SK-N-SH treated with all-trans-retinoic acid at 6 μM for 48 hours (cell line): ENCODE measurements around the gene FBXO38.

ENCODE experiments used
- ATAC-seq: fragments of 200-7000 bp; cut with Tn5 transposase; 3 replicates; pipeline ENCODE4 v1.9.1; 2020; ENCODE audit warnings: mild to moderate bottlenecking, moderate library complexity
- ARNTL ChIP-seq: fragments of 450-650 bp; formaldehyde crosslinking; IDR thresholded peaks from 2 replicates; pipeline ENCODE4 v1.5.0; 2020; ENCODE audit warnings: low read depth, mild to moderate bottlenecking, moderate library complexity, borderline replicate concordance
- BACH2 ChIP-seq: fragments of 250-450 bp; sonication (Bioruptor Pico); IDR thresholded peaks from 2 replicates; pipeline ENCODE4 v1.9.0; 2021; ENCODE audit warnings: mild to moderate bottlenecking, borderline replicate concordance
- CREB5 ChIP-seq: fragments of 250-450 bp; sonication (Bioruptor Pico); IDR thresholded peaks from 2 replicates; pipeline ENCODE4 v1.5.1; 2020; ENCODE audit warnings: low read depth, mild to moderate bottlenecking, moderate library complexity
- CSDC2 ChIP-seq: fragments of 250-450 bp; sonication (Bioruptor Pico); IDR thresholded peaks from 2 replicates; pipeline ENCODE4 v1.5.0; 2020; ENCODE audit warnings: mild to moderate bottlenecking, moderate library complexity
- CSRNP3 ChIP-seq: fragments of 250-450 bp; sonication (Bioruptor Pico); IDR thresholded peaks from 2 replicates; pipeline ENCODE4 v1.5.1; 2021; ENCODE audit warnings: mild to moderate bottlenecking, moderate library complexity
- ESRRG ChIP-seq: fragments of 250-450 bp; sonication (Bioruptor Pico); IDR thresholded peaks from 2 replicates; pipeline ENCODE4 v1.6.1; 2021; ENCODE audit warnings: mild to moderate bottlenecking
- GLIS3 ChIP-seq: fragments of 250-450 bp; sonication (Bioruptor Pico); IDR thresholded peaks from 2 replicates; pipeline ENCODE4 v1.5.0; 2020; ENCODE audit warnings: mild to moderate bottlenecking, moderate library complexity
- ISL1 ChIP-seq: fragments of 250-450 bp; sonication (Bioruptor Pico); IDR thresholded peaks from 2 replicates; pipeline ENCODE4 v2.1.2; 2022; ENCODE audit warnings: mild to moderate bottlenecking, moderate library complexity
- PATZ1 ChIP-seq: fragments of 250-450 bp; sonication (Bioruptor Pico); IDR thresholded peaks from 2 replicates; pipeline ENCODE4 v1.8.0; 2020; ENCODE audit warnings: mild to moderate bottlenecking, moderate library complexity, borderline replicate concordance
- POU6F1 ChIP-seq: fragments of 250-450 bp; sonication (Bioruptor Pico); IDR thresholded peaks from 2 replicates; pipeline ENCODE4 v1.8.0; 2021; ENCODE audit warnings: low read depth, mild to moderate bottlenecking, moderate library complexity, borderline replicate concordance
- PPARA ChIP-seq: fragments of 250-450 bp; sonication (Bioruptor Pico); IDR thresholded peaks from 2 replicates; pipeline ENCODE4 v1.5.0; 2020; ENCODE audit warnings: mild to moderate bottlenecking, borderline replicate concordance
- RARB ChIP-seq: fragments of 250-450 bp; sonication (Bioruptor Pico); IDR thresholded peaks from 2 replicates; pipeline ENCODE4 v1.8.0; 2021; ENCODE audit warnings: mild to moderate bottlenecking, moderate library complexity
- SNAI2 ChIP-seq: fragments of 250-450 bp; sonication (Bioruptor Pico); IDR thresholded peaks from 2 replicates; pipeline ENCODE4 v1.5.0; 2020; ENCODE audit warnings: mild to moderate bottlenecking, moderate library complexity
- TCF4 ChIP-seq: fragments of 250-450 bp; sonication (Bioruptor Pico); IDR thresholded peaks from 2 replicates; pipeline ENCODE4 v1.8.0; 2021; ENCODE audit warnings: mild to moderate bottlenecking, moderate library complexity, borderline replicate concordance
- TOX ChIP-seq: fragments of 250-450 bp; sonication (Bioruptor Pico); IDR thresholded peaks from 2 replicates; pipeline ENCODE4 v1.8.0; 2021; ENCODE audit warnings: mild to moderate bottlenecking, moderate library complexity, borderline replicate concordance
- TSHZ2 ChIP-seq: fragments of 250-450 bp; sonication (Bioruptor Pico); IDR thresholded peaks from 2 replicates; pipeline ENCODE4 v1.5.0; 2020; ENCODE audit warnings: mild to moderate bottlenecking, moderate library complexity
- ZC3H10 ChIP-seq: fragments of 250-450 bp; sonication (Bioruptor Pico); IDR thresholded peaks from 2 replicates; pipeline ENCODE4 v1.5.1; 2021; ENCODE audit warnings: mild to moderate bottlenecking, moderate library complexity
- ZFP3 ChIP-seq: fragments of 250-450 bp; sonication (Bioruptor Pico); IDR thresholded peaks from 2 replicates; pipeline ENCODE4 v1.5.0; 2020; ENCODE audit warnings: mild to moderate bottlenecking, moderate library complexity
- ZFP30 ChIP-seq: fragments of 450-650 bp; formaldehyde crosslinking; IDR thresholded peaks from 2 replicates; pipeline ENCODE4 v1.5.0; 2022; ENCODE audit warnings: mild to moderate bottlenecking, moderate library complexity
- ZNF565 ChIP-seq: fragments of 450-650 bp; formaldehyde crosslinking; conservative IDR thresholded peaks from 2 replicates; pipeline ENCODE4 v1.5.0; 2020; ENCODE audit warnings: low read depth, mild to moderate bottlenecking, moderate library complexity
- ZNF70 ChIP-seq: fragments of 450-650 bp; formaldehyde crosslinking; IDR thresholded peaks from 2 replicates; pipeline ENCODE4 v1.5.0; 2020; ENCODE audit warnings: mild to moderate bottlenecking, moderate library complexity
- ZNF8 ChIP-seq: fragments of 450-650 bp; formaldehyde crosslinking; IDR thresholded peaks from 2 replicates; pipeline ENCODE4 v1.5.0; 2020; ENCODE audit warnings: mild to moderate bottlenecking, moderate library complexity

FBXO38 gene

GRCh38 chr5:148387325-148387724 lies 3.6 kb downstream of the FBXO38 start:
- no peak for ATAC-seq
- TF ChIP-seq ZFP3 (CRISPR knock-in tag) (no peak), ZC3H10 (CRISPR knock-in tag) (no peak), RARB (CRISPR knock-in tag) (no peak), TOX (CRISPR knock-in tag) (no peak), TSHZ2 (no peak)

- no peak for TF ChIP-seq ZNF8 (CRISPR knock-in tag)
- TF ChIP-seq TCF4 (CRISPR knock-in tag) = no peak
- no peak for TF ChIP-seq ZNF565 (CRISPR knock-in tag)
- no peak for TF ChIP-seq GLIS3
- TF ChIP-seq ZNF70 = no peak
- no peak for TF ChIP-seq BACH2
- TF ChIP-seq ESRRG = no peak
- no peak for TF ChIP-seq TOX (CRISPR knock-in tag)
- no peak for TF ChIP-seq ISL1
- no peak for TF ChIP-seq PATZ1 (CRISPR knock-in tag)
- TF ChIP-seq PPARA (CRISPR knock-in tag) = no peak
- ATAC-seq = no peak
These were observed 4.9 kb downstream of the FBXO38 start for GRCh38 chr5:148388696-148389095.

- no peak for ATAC-seq
- no peak for TF ChIP-seq CSRNP3 (CRISPR knock-in tag)
- TF ChIP-seq CREB5 = no peak
- TF ChIP-seq ZC3H10 (CRISPR knock-in tag) = no peak
- TF ChIP-seq ARNTL (CRISPR knock-in tag) = no peak
- no peak for TF ChIP-seq SNAI2 (CRISPR knock-in tag)
- TF ChIP-seq CSDC2 (CRISPR knock-in tag) = no peak
- TF ChIP-seq, all 23 proteins: peak for 0
These were observed 7.2 kb downstream of the FBXO38 start for GRCh38 chr5:148390914-148391313.

GRCh38 chr5:148391422-148391821 lies 7.7 kb downstream of the FBXO38 start:
- TF ChIP-seq ZNF565 (CRISPR knock-in tag) (no peak), TCF4 (CRISPR knock-in tag) (peak; percentile 51; the same call in 1 of the 2 replicates), CSDC2 (CRISPR knock-in tag) (no peak), ZFP30 (CRISPR knock-in tag) (no peak), BACH2 (no peak), GLIS3 (no peak), RARB (CRISPR knock-in tag) (no peak), ZC3H10 (CRISPR knock-in tag) (no peak)
- no peak for ATAC-seq

- no peak for ATAC-seq
- TF ChIP-seq TOX (CRISPR knock-in tag) (no peak), SNAI2 (CRISPR knock-in tag) (no peak), TSHZ2 (no peak), POU6F1 (no peak), ARNTL (CRISPR knock-in tag) (no peak), ZFP30 (CRISPR knock-in tag) (no peak), ISL1 (no peak)
These were observed 9.6 kb downstream of the FBXO38 start for GRCh38 chr5:148393390-148393741.
